ENCODE data around the gene TCF7. TPM values are rescaled to one million over a fixed set of nuclear protein-coding genes. Genes with fewer than 3 reads are reported as not detected.

Gene TCF7
- polyA plus RNA-seq, 1 donor from 2014 or later: 0.15 TPM

Small RNA genes lying within 50 kb of the gene (small RNA-seq; reads per million reads assigned to genes)
- 0 reads per million in 3 experiments for gene AC008608.1

Other genes with a start within 250 kb of the TCF7 start
- 65.1 and 72.3 TPM in 2 replicates for gene C5orf15, start 146.1 kb upstream of the TCF7 start, polyA plus RNA-seq
- gene VDAC1, start 109.7 kb upstream of the TCF7 start, polyA plus RNA-seq: 297 and 307 TPM in 2 replicates
- 1,249 and 1,492 TPM in 2 replicates for gene SKP1, start 62.3 kb downstream of the TCF7 start, polyA plus RNA-seq
- gene PPP2CA, start 111.4 kb downstream of the TCF7 start, polyA plus RNA-seq: 232 and 251 TPM in 2 replicates